ENCODE data around the gene ARHGAP45. TPM values are rescaled to one million over a fixed set of nuclear protein-coding genes. Genes with fewer than 3 reads are reported as not detected.
"Not testable (repeated sequence)": the region's sequence is repeated elsewhere in the genome, so short reads cannot be mapped to it uniquely, and the experiment has no call there.

Gene ARHGAP45
- total and polyA plus RNA-seq, 7 experiments from 2014 or later = 305 to 1,030 (median 779) TPM

GRCh38 chr19:1114728-1115127 is 47.8 kb downstream of the ARHGAP45 start:
- not testable (repeated sequence) for H3K4me1 Mint-ChIP-seq; H3K27me3 ChIP-seq (ENCODE audit: control insufficient read depth in 2 of 2, insufficient read depth in 2 of 2, low read length in 2 of 2); H3K27me3 Mint-ChIP-seq; DNase-seq; H3K4me3 ChIP-seq (ENCODE audit: low read length); H3K9me3 Mint-ChIP-seq; H3K36me3 Mint-ChIP-seq; ATAC-seq; H3K27ac ChIP-seq (ENCODE audit: low read depth, low read length); H3K4me1 ChIP-seq (ENCODE audit: control insufficient read depth in 2 of 2, insufficient read depth in 2 of 2, low read length in 2 of 2); H3K4me3 Mint-ChIP-seq; H3K9me3 ChIP-seq (ENCODE audit: control insufficient read depth in 2 of 3, low read length in 3 of 3)
- intact Hi-C loops (cut with micrococcal nuclease) = loop anchor here (5.0 kb wide), 1 partner anchor 78 kb away; no protein-coding TSS in a partner anchor
- ChIA-PET CTCF (interaction anchor here (1.2 to 4.4 kb wide), 3 partner anchors 79 to 129 kb away, joined by 3 to 37 read pairs (median 6); no protein-coding TSS in a partner anchor), POLR2A (interaction anchor here (3.4 kb wide), 1 partner anchor 78 kb away, joined by 27 read pairs; no protein-coding TSS in a partner anchor)
- peak overlapping the region in 3 of 9 donors; percentile 31 to 79 (median 69) for H3K27ac Mint-ChIP-seq
- peaks cover 0 to 82% (median 12%) of the 10 kb centered on the region in 3 experiments for H3K36me3 ChIP-seq (ENCODE audit: control insufficient read depth in 2 of 3, insufficient read depth in 3 of 3, low read length in 3 of 3)

- peaks cover 0 to 6% (median 0%) of the 10 kb centered on the region in 5 donors for H3K36me3 Mint-ChIP-seq
- H3K9me3 Mint-ChIP-seq = no peaks in the 10 kb centered on the region
- POLR2A ChIA-PET = interaction anchor here (0.6 to 1.1 kb wide), 2 partner anchors 76 to 112 kb away, joined by 3 to 4 read pairs; no protein-coding TSS in a partner anchor
- H3K4me3 ChIP-seq (ENCODE audit: low read length) = no peak overlapping the region
- peaks cover 0 to 2% (median 0%) of the 10 kb centered on the region in 7 donors for H3K4me1 Mint-ChIP-seq
- no peak overlapping the region for H3K4me3 Mint-ChIP-seq
- intact Hi-C loops (cut with micrococcal nuclease) = no loop called here
- no peaks in the 10 kb centered on the region for H3K9me3 ChIP-seq (ENCODE audit: control insufficient read depth in 2 of 3, low read length in 3 of 3)
- H3K27me3 Mint-ChIP-seq = no peaks in the 10 kb centered on the region
- CTCF ChIA-PET = interaction anchor here (0.9 to 1.1 kb wide), 2 partner anchors 14 to 78 kb away, joined by 3 read pairs; no protein-coding TSS in a partner anchor
- peaks cover 0 to 82% (median 12%) of the 10 kb centered on the region in 3 experiments for H3K36me3 ChIP-seq (ENCODE audit: control insufficient read depth in 2 of 3, insufficient read depth in 3 of 3, low read length in 3 of 3)
- ATAC-seq (no peak), DNase-seq (no peak)
- no peak overlapping the region for H3K27ac ChIP-seq (ENCODE audit: low read depth, low read length)
- H3K27me3 ChIP-seq (ENCODE audit: control insufficient read depth in 2 of 2, insufficient read depth in 2 of 2, low read length in 2 of 2) = no peaks in the 10 kb centered on the region
- H3K27ac Mint-ChIP-seq = no peak overlapping the region
- H3K4me1 ChIP-seq (ENCODE audit: control insufficient read depth in 2 of 2, insufficient read depth in 2 of 2, low read length in 2 of 2) = peaks cover 0 to 8% of the 10 kb centered on the region in 2 donors
Observed at GRCh38 chr19:1115646-1116420, 48.9 kb downstream of the ARHGAP45 start.

DNA sequence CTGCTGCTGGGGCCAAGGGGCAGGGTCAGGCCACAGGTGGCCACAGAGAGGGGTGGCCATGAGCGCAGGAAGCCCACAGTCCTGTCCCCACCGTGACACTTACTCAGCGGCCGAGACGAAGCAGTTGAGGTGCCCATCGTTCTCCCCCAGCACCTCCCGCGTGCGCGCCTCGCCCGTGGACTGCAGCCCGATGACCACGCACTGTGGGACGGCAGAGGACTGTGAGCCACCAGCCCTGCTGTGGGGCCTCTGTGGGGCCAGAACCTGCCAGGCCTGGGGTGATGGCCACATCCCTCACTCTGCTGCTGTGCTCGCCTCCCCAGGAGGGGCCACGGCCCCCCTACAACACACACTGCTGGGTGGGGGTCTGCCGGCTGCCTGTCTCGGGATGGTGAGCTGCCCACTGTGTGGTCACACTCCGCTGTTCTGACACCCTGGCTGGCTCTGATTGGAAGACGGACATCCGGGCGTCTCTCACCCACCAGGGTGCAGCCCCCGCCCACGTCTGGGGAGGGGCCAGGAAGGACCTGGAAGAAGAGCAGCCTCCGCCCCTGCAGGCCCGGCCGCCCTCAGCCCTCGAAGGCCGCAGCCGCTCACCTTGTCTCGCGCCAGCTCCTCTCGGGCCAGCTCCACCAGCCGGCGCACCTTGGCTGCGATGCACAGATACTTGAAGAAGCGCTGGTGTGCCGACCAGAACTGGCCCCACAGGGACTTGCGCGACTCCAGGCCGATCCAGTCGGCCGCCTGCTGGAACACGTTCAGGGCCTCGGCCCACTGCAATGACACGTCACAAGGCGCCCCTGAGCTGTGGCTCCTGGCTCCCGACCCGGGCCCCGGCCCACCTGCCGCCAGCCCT is 50.0 kb downstream of the ARHGAP45 start:
- H3K9me3 Mint-ChIP-seq = no peaks in the 10 kb centered on the region
- CTCF ChIA-PET = interaction anchor here (0.9 to 1.1 kb wide), 2 partner anchors 13 to 77 kb away, joined by 3 read pairs; no protein-coding TSS in a partner anchor
- no peak overlapping the region for H3K27ac Mint-ChIP-seq
- H3K9me3 ChIP-seq (ENCODE audit: control insufficient read depth in 2 of 3, low read length in 3 of 3) = no peaks in the 10 kb centered on the region
- H3K36me3 ChIP-seq (ENCODE audit: control insufficient read depth in 2 of 3, insufficient read depth in 3 of 3, low read length in 3 of 3) = peaks cover 6 to 85% (median 17%) of the 10 kb centered on the region in 3 experiments
- intact Hi-C loops (cut with micrococcal nuclease) = no loop called here
- no peak overlapping the region for H3K4me3 ChIP-seq (ENCODE audit: low read length)
- H3K4me1 ChIP-seq (ENCODE audit: control insufficient read depth in 2 of 2, insufficient read depth in 2 of 2, low read length in 2 of 2) = peaks cover 0 to 8% of the 10 kb centered on the region in 2 donors
- DNase-seq (no peak), ATAC-seq (no peak)
- no peaks in the 10 kb centered on the region for H3K27me3 Mint-ChIP-seq
- no peak overlapping the region for H3K27ac ChIP-seq (ENCODE audit: low read depth, low read length)
- H3K4me1 Mint-ChIP-seq = peaks cover 0 to 4% (median 0%) of the 10 kb centered on the region in 7 donors
- peaks cover 0 to 14% (median 0%) of the 10 kb centered on the region in 5 donors for H3K36me3 Mint-ChIP-seq
- POLR2A ChIA-PET = interaction anchor here (1.1 kb wide), 1 partner anchor 75 kb away, joined by 3 read pairs; no protein-coding TSS in a partner anchor
- no peaks in the 10 kb centered on the region for H3K27me3 ChIP-seq (ENCODE audit: control insufficient read depth in 2 of 2, insufficient read depth in 2 of 2, low read length in 2 of 2)
- no peak overlapping the region for H3K4me3 Mint-ChIP-seq

DNA sequence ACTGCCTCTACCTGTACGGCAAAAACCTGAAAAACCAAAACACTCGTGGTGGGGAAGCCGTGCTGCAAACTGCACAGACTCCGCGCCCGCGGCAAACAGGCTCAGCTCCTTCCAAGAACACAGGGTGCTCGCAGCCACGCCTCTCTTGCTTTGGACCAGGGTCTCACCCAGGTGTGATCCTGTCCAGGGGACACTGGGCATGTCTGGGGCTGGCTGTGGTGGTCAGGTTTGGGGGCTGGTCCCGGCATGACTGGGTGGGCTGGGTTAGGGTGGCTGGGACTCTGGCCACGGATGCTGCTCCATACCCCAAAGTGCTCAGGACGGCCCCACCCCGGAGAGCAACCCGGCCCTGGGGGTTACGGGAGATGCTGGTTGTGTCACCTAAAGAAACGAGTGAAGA is 50.7 kb downstream of the ARHGAP45 start:
- POLR2A ChIA-PET = interaction anchor here (0.7 kb wide), 1 partner anchor 1554 kb away, joined by 3 read pairs; no protein-coding TSS in a partner anchor
- intact Hi-C loops (cut with micrococcal nuclease) = no loop called here
- CTCF ChIA-PET = no interaction called here

DNA sequence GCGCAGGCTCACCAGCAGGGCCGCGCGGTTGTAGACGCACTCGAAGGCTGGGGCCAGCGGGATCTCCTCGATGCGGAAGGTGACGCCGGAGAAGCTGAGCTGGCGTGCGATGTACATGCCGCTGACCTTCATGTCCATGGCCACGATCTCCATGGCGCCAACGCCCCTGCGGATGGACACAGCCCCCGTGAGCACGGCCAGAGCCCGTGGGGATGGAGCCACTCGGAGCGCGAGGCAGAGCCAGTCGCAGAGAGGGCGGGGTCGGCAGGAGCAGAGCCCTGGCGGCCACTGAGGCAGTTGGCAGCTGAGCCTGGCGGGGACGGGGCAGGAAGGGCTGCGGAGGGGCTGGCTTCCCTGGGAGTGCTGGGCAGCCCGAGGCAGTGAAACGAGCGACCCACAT is 52.0 kb downstream of the ARHGAP45 start:
- H3K4me3 ChIP-seq (ENCODE audit: low read length) = no peak overlapping the region
- peaks cover 0 to under 1% of the 10 kb centered on the region in 2 donors for H3K4me1 ChIP-seq (ENCODE audit: control insufficient read depth in 2 of 2, insufficient read depth in 2 of 2, low read length in 2 of 2)
- ChIA-PET POLR2A (interaction anchor here (1.5 kb wide), 1 partner anchor 73 kb away, joined by 3 read pairs; no protein-coding TSS in a partner anchor), CTCF (no interaction called here)
- H3K9me3 ChIP-seq (ENCODE audit: control insufficient read depth in 2 of 3, low read length in 3 of 3) = no peaks in the 10 kb centered on the region
- Mint-ChIP-seq H3K27ac (no peak overlapping the region), H3K4me3 (no peak overlapping the region), H3K36me3 (peaks cover 0 to 14% (median 0%) of the 10 kb centered on the region in 5 donors), H3K9me3 (no peaks in the 10 kb centered on the region), H3K27me3 (no peaks in the 10 kb centered on the region), H3K4me1 (peaks cover 0 to 1% (median 0%) of the 10 kb centered on the region in 7 donors)
- H3K36me3 ChIP-seq (ENCODE audit: control insufficient read depth in 2 of 3, insufficient read depth in 3 of 3, low read length in 3 of 3) = peaks cover 6 to 91% (median 19%) of the 10 kb centered on the region in 3 experiments
- ATAC-seq (no peak), DNase-seq (no peak)
- no peaks in the 10 kb centered on the region for H3K27me3 ChIP-seq (ENCODE audit: control insufficient read depth in 2 of 2, insufficient read depth in 2 of 2, low read length in 2 of 2)
- no peak overlapping the region for H3K27ac ChIP-seq (ENCODE audit: low read depth, low read length)
- intact Hi-C loops (cut with micrococcal nuclease) = no loop called here

More for the DNA sequence above, 50.7 kb downstream of the ARHGAP45 start:
- Mint-ChIP-seq H3K9me3 (no peaks in the 10 kb centered on the region), H3K4me3 (no peak overlapping the region), H3K27me3 (no peaks in the 10 kb centered on the region), H3K27ac (peak overlapping the region in 1 of 9 donors; percentile 37), H3K36me3 (peaks cover 0 to 14% (median 0%) of the 10 kb centered on the region in 5 donors), H3K4me1 (peaks cover 0 to 4% (median 0%) of the 10 kb centered on the region in 7 donors)
- no peak overlapping the region for H3K4me3 ChIP-seq (ENCODE audit: low read length)
- no peak for ATAC-seq
- H3K27me3 ChIP-seq (ENCODE audit: control insufficient read depth in 2 of 2, insufficient read depth in 2 of 2, low read length in 2 of 2) = no peaks in the 10 kb centered on the region
- peaks cover 6 to 87% (median 18%) of the 10 kb centered on the region in 3 experiments for H3K36me3 ChIP-seq (ENCODE audit: control insufficient read depth in 2 of 3, insufficient read depth in 3 of 3, low read length in 3 of 3)
- H3K9me3 ChIP-seq (ENCODE audit: control insufficient read depth in 2 of 3, low read length in 3 of 3) = no peaks in the 10 kb centered on the region
- peaks cover 0 to 8% of the 10 kb centered on the region in 2 donors for H3K4me1 ChIP-seq (ENCODE audit: control insufficient read depth in 2 of 2, insufficient read depth in 2 of 2, low read length in 2 of 2)
- no peak overlapping the region for H3K27ac ChIP-seq (ENCODE audit: low read depth, low read length)
- DNase-seq = no peak

DNA sequence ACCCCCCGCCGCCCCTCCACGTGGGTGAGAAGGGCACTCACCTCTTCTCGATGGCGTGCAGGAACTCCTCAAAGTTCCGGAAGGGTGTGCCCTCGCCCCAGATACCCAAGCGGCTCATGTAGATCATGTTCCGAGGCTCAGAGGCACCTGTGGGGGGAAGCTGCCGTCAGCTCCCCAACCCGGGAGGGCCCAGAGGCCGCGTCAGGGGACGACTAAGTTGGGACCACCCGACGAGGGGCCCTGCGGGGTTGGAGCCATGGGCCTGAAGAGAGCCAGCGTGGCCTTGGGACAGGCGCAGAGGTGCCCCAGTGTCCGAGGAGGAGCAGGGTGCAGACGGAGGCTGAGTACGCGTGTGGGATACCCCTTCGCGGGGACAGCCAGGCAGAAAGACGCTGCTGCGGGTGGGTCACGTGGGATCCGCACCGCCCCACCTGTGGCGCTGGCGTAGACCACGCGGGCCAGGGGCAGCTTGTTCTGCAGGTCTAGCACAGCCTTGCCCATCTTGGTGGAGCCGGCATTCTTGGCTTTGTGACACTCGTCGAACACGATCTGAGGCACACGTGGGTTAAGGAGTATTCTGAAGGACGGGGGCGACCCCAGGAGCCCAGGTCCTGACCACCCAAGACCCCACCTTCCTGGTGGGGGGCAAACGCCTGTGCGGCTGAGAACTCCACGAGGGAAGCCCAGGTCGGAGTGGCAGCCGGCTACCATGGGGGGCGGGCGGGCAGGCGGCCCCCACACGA is 52.7 kb downstream of the ARHGAP45 start:
- no peak overlapping the region for H3K4me3 ChIP-seq (ENCODE audit: low read length)
- intact Hi-C loops (cut with micrococcal nuclease) = no loop called here
- no peak for ATAC-seq
- peaks cover 0 to 14% (median 0%) of the 10 kb centered on the region in 5 donors for H3K36me3 Mint-ChIP-seq
- H3K27me3 ChIP-seq (ENCODE audit: control insufficient read depth in 2 of 2, insufficient read depth in 2 of 2, low read length in 2 of 2) = no peaks in the 10 kb centered on the region
- H3K9me3 Mint-ChIP-seq = no peaks in the 10 kb centered on the region
- H3K9me3 ChIP-seq (ENCODE audit: control insufficient read depth in 2 of 3, low read length in 3 of 3) = no peaks in the 10 kb centered on the region
- H3K27ac ChIP-seq (ENCODE audit: low read depth, low read length) = no peak overlapping the region
- H3K4me3 Mint-ChIP-seq = no peak overlapping the region
- ChIA-PET CTCF (no interaction called here), POLR2A (interaction anchor here (1.5 kb wide), 1 partner anchor 72 kb away, joined by 3 read pairs; no protein-coding TSS in a partner anchor)
- no peaks in the 10 kb centered on the region for H3K4me1 ChIP-seq (ENCODE audit: control insufficient read depth in 2 of 2, insufficient read depth in 2 of 2, low read length in 2 of 2)
- H3K4me1 Mint-ChIP-seq = peaks cover 0 to 1% (median 0%) of the 10 kb centered on the region in 7 donors
- H3K36me3 ChIP-seq (ENCODE audit: control insufficient read depth in 2 of 3, insufficient read depth in 3 of 3, low read length in 3 of 3) = peaks cover 6 to 93% (median 16%) of the 10 kb centered on the region in 3 experiments
- DNase-seq = no peak
- H3K27me3 Mint-ChIP-seq = no peaks in the 10 kb centered on the region
- no peak overlapping the region for H3K27ac Mint-ChIP-seq

Measured in naive thymus-derived CD4-positive, alpha-beta T cell (primary cell).